Psoas muscle (tissue), 8 donors: Measurements from ENCODE around the gene OR52E8. TPM values are rescaled to one million over a fixed set of nuclear protein-coding genes. Genes with fewer than 3 reads are reported as not detected.
A peak's percentile ranks its signal among the peaks of the same experiment; 100 is the strongest.

Experiments
- ATAC-seq, 4 donors: fragments of 200-7000 bp; cut with Tn5 transposase; one replicate each; pipeline ENCODE4 v1.9.1; 2020; ENCODE audit warnings: moderate library complexity in 3 of 4, mild to moderate bottlenecking in 2 of 4
- DNase-seq, 2 donors: peaks; one replicate each; pipeline ENCODE4 v3.0.0-alpha.2; 2020
- H3K27ac ChIP-seq: fragments of 200-600 bp; one replicate; pipeline ENCODE4 v1.8.0; 2022
- H3K27me3 ChIP-seq, 3 donors: fragments of 200-600 bp in 1 of 3; one replicate each; pipeline versions ENCODE4 v1.6.1 to v1.8.0; 2013 to 2022; ENCODE audit warnings: low read length in 2 of 3, mild to moderate bottlenecking in 2 of 3, moderate library complexity in 1 of 3; ENCODE audit not compliant: insufficient read depth in 3 of 3
- H3K36me3 ChIP-seq, 2 donors: fragments of 200-600 bp in 1 of 2; one replicate each; pipeline versions ENCODE4 v1.6.1 to v1.8.0; 2013 to 2022; ENCODE audit warnings: low read depth in 1 of 2, mild to moderate bottlenecking in 1 of 2, moderate library complexity in 1 of 2; ENCODE audit not compliant: insufficient read depth in 1 of 2
- H3K4me1 ChIP-seq: fragments of 200-600 bp; one replicate; pipeline ENCODE4 v1.8.0; 2022
- H3K4me3 ChIP-seq: fragments of 200-600 bp; one replicate; pipeline ENCODE4 v1.8.0; 2022; ENCODE audit warnings: mild to moderate bottlenecking
- H3K9me3 ChIP-seq: fragments of 200-600 bp; one replicate; pipeline ENCODE4 v1.8.0; 2022
- CTCF ChIP-seq: fragments of 200-600 bp; IDR thresholded peaks from one replicate; pipeline ENCODE4 v1.8.0; 2022; ENCODE audit warnings: antibody characterized with exemption
- WGBS, 3 donors: extraction: QIAGEN DNeasy Blood & Tissue Kit; methylation state at CpG; one replicate each; pipeline versions ENCODE4 v1.1.6 to v1.1.7; 2013; 5-methylcytosine and 5-hydroxymethylcytosine counted together
- intact Hi-C, 2 donors: fragments of 100-400 bp; cut with DNase I; formaldehyde crosslinking; loops; one replicate each; pipeline versions ENCODE4 v1.11.0 to v1.14.2; 2022
- polyA plus RNA-seq, 3 donors: library from polyadenylated mRNA; stranded (reverse); fragments of 200-250 nt; gene quantifications; one replicate each; pipeline ENCODE4 v1.2.3, GENCODE V29; 2013
- total RNA-seq, 4 donors: library from RNA; stranded (reverse); fragmentation: NEBNext Ultra II Directional in 2 of 4; extraction: Animal tissue kit (Norgen Biotek cat#: 25700) in 2 of 4; gene quantifications; one replicate each; pipeline versions ENCODE4 v1.2.1 to v1.2.4, GENCODE V29; 2021 to 2023
- donor health status: healthy with polysubstance abuse.
- donor health status: DM: no; HTN: no; CAD: no; lungs with moderate emphysema.
- donor health status: Bipolar disorder and iron deficiency.
- donor health status: healthy.
- donor health status: DM: yes; HTN: yes; CAD: no.
- donor health status: DM: no; HTN: no; CAD: no.
- donor health status: DM: no; HTN: no; CAD: no.
- donor health status: DM: yes; HTN: yes; CAD: no.

The OR52E8 gene
- total and polyA plus RNA-seq, 7 donors = not detected

DNA sequence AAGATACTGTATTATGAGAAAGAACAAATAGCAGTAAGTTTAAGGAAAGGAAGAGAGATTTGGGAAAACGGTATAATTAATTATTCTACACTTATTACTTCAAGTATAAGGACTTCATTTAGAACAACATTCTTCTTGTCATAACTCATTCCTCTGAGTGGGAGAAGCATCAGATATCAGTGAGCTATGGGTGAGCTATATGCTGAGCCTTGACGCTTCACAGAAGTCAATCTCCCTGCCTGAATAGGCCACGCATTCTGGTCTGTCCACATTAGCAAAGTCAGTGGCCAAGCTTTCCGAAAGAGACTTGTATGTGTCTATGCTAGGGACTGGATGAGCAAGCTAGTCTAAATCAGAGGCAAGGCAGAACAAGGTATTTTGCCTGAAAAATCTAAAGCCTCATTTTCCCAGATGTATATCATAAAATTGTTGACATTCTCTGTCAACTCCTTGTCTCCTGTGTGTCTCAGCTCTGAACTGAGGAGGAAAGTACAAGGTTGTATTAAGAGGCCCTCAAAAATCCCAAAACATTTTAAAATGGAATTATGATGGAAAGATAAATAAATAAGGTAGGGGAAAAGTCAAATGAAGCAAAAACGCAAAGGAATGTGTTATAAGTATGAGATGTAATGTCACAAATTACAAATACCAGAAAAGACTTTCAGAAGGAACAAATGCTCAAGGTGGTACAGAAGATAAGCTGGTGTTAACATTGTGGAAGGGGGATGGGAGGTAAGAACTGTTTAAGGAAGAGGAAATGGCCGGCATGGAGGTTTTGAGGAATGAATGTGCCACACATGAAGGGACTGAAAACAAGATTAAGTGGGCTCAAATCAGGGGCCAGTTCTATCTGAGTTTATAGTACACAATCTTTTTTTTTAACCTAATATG lies 47.3 kb downstream of the OR52E8 start:
- Histone ChIP-seq H3K4me1 (no peaks in the 10 kb centered on the region), H3K36me3 (no peaks in the 10 kb centered on the region), H3K9me3 (no peaks in the 10 kb centered on the region), H3K4me3 (no peak overlapping the region), H3K27me3 (no peaks in the 10 kb centered on the region), H3K27ac (no peak overlapping the region)
- intact Hi-C loops = loop anchor here (2.0 to 10.0 kb wide), 5 partner anchors 213 to 688 kb away; partner anchors contain the start of gene TRIM6 (in 1 of the 2)
- ATAC-seq = no peak
- TF ChIP-seq CTCF = no peak
- DNase-seq = no peak
- 74 to 79% (median 79%) methylated on average over 6 of the region's 6 CpGs for WGBS, 3 donors

DNA sequence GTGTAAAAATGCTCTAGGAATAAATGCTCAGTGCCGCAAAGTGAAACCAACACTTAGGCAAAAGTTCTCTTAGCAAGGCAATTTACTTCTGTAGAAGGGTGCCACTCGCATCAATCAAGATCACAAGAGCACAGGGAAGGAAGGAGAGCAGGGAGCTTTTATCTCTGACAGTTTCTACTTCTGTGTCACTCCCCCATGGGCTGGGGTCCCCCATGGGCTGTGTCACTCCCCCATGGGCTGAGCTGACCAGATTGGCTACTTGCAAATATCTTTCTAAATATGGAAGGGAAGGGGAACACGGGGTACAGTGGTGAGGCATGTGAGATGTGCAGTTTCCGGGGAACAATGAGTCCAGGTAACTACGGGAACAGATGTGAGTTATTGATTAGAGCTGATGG lies 48.4 kb downstream of the OR52E8 start:
- TF ChIP-seq CTCF = no peak
- no peak for ATAC-seq

GRCh38 chr11:5808500-5809121 lies 48.9 kb downstream of the OR52E8 start, which contains the start of gene OR52N2:
TSS of gene OR52N2 (plus strand) at chr11:5808924. CDS start at chr11:5820336, 11,412 bp downstream.
- H3K36me3 ChIP-seq = no peaks in the 10 kb centered on the region
- peak; percentile 64 for TF ChIP-seq CTCF
- intact Hi-C loops = loop anchor here (2.0 to 10.0 kb wide), 5 partner anchors 211 to 686 kb away; partner anchors contain the start of gene TRIM6 (in 1 of the 2)
- peak within 1 kb of the TSS; percentile 58 for H3K4me3 ChIP-seq
- no peaks in the 10 kb centered on the region for H3K4me1 ChIP-seq
- ATAC-seq = peak; percentile 67 to 88 (median 78)
- H3K27ac ChIP-seq = no peak within 1 kb of the TSS
- DNase-seq = peak; percentile 53 to 67
- H3K9me3 ChIP-seq = no peaks in the 10 kb centered on the region
- 7 to 9% (median 8%) methylated on average over 24 of the region's 24 CpGs for WGBS, 3 donors
- no peaks in the 10 kb centered on the region for H3K27me3 ChIP-seq

More for the DNA sequence above, 48.4 kb downstream of the OR52E8 start:
- H3K4me1 ChIP-seq = no peaks in the 10 kb centered on the region
- intact Hi-C loops = loop anchor here (2.0 to 10.0 kb wide), 5 partner anchors 212 to 687 kb away; partner anchors contain the start of gene TRIM6 (in 1 of the 2)
- peak overlapping the region; percentile 58 for H3K4me3 ChIP-seq
- no peaks in the 10 kb centered on the region for H3K27me3 ChIP-seq
- DNase-seq = no peak
- no peaks in the 10 kb centered on the region for H3K9me3 ChIP-seq
- WGBS, 3 donors = 47 to 55% (median 51%) methylated on average over 5 of the region's 5 CpGs
- no peak overlapping the region for H3K27ac ChIP-seq
- H3K36me3 ChIP-seq = no peaks in the 10 kb centered on the region

GRCh38 chr11:5807580-5807979 lies 49.9 kb downstream of the OR52E8 start:
- DNase-seq (no peak), ATAC-seq (no peak)
- no peaks in the 10 kb centered on the region for H3K9me3 ChIP-seq
- intact Hi-C loops = loop anchor here (5.0 to 10.0 kb wide), 4 partner anchors 210 to 685 kb away; partner anchors contain the start of gene TRIM6 (in 1 of the 2)
- no peaks in the 10 kb centered on the region for H3K4me1 ChIP-seq
- H3K4me3 ChIP-seq = no peak overlapping the region
- no peaks in the 10 kb centered on the region for H3K27me3 ChIP-seq
- H3K27ac ChIP-seq = no peak overlapping the region
- TF ChIP-seq CTCF = no peak
- whole genome bisulfite sequencing, 3 donors = 59 to 63% (median 61%) methylated on average over 10 of the region's 10 CpGs
- no peaks in the 10 kb centered on the region for H3K36me3 ChIP-seq

Other genes with a start within 250 kb of the OR52E8 start
- 1 to 10 TPM in 1 of 4 donors, under 1 TPM in 3; 0.48 to 1.3 (median 0.89) TPM for gene TRIM34, start 232.7 kb downstream of the OR52E8 start, total RNA-seq
- gene TRIM34, start 232.7 kb downstream of the OR52E8 start, polyA plus RNA-seq = under 1 TPM; 0.55 to 0.79 (median 0.67) TPM
- 1 to 10 TPM; 1.1 to 6.3 (median 3.0) TPM for gene TRIM5, start 172.6 kb downstream of the OR52E8 start, total RNA-seq
- gene TRIM5, start 172.6 kb downstream of the OR52E8 start, polyA plus RNA-seq = 1 to 10 TPM in 2 of 3 donors, under 1 TPM in 1; 0.98 to 2.6 (median 1.6) TPM
- gene TRIM22, start 167.9 kb downstream of the OR52E8 start, total RNA-seq = 10 to 100 TPM in 1 of 4 donors, 1 to 10 TPM in 3; 6.2 to 12.4 (median 7.9) TPM
- gene TRIM22, start 167.9 kb downstream of the OR52E8 start, polyA plus RNA-seq = 1 to 10 TPM; 5.1 to 5.6 (median 5.5) TPM
- gene OR56B1, start 121.2 kb downstream of the OR52E8 start, total RNA-seq = not detected
- not detected for gene OR56B1, start 121.2 kb downstream of the OR52E8 start, polyA plus RNA-seq
- not detected for gene OR52N4, start 103.4 kb downstream of the OR52E8 start, total RNA-seq
- not detected for gene OR52N4, start 103.4 kb downstream of the OR52E8 start, polyA plus RNA-seq
- not detected for gene OR52N5, start 74.3 kb downstream of the OR52E8 start, total RNA-seq
- not detected for gene OR52N5, start 74.3 kb downstream of the OR52E8 start, polyA plus RNA-seq
- not detected for gene OR52N1, start 66.4 kb downstream of the OR52E8 start, total RNA-seq
- gene OR52N1, start 66.4 kb downstream of the OR52E8 start, polyA plus RNA-seq = not detected
- gene OR52N2, start 48.8 kb downstream of the OR52E8 start, total RNA-seq = not detected
- not detected for gene OR52N2, start 48.8 kb downstream of the OR52E8 start, polyA plus RNA-seq
- gene OR52E6, start 15.8 kb downstream of the OR52E8 start, total RNA-seq = not detected
- not detected for gene OR52E6, start 15.8 kb downstream of the OR52E8 start, polyA plus RNA-seq
- gene OR52E4, start 22.9 kb upstream of the OR52E8 start, total RNA-seq = not detected
- gene OR52E4, start 22.9 kb upstream of the OR52E8 start, polyA plus RNA-seq = not detected
- not detected for gene OR52E5, start 35.5 kb upstream of the OR52E8 start, total RNA-seq
- not detected for gene OR52E5, start 35.5 kb upstream of the OR52E8 start, polyA plus RNA-seq
- not detected for gene OR56A3, start 84.6 kb upstream of the OR52E8 start, total RNA-seq
- not detected for gene OR56A3, start 84.6 kb upstream of the OR52E8 start, polyA plus RNA-seq
- not detected for gene OR56A5, start 110.8 kb upstream of the OR52E8 start, total RNA-seq
- not detected for gene OR56A5, start 110.8 kb upstream of the OR52E8 start, polyA plus RNA-seq
- gene OR52L1, start 129.3 kb upstream of the OR52E8 start, total RNA-seq = not detected
- gene OR52L1, start 129.3 kb upstream of the OR52E8 start, polyA plus RNA-seq = not detected
- gene OR56A4, start 149.3 kb upstream of the OR52E8 start, total RNA-seq = not detected
- gene OR56A4, start 149.3 kb upstream of the OR52E8 start, polyA plus RNA-seq = not detected
- not detected for gene OR56A1, start 173.1 kb upstream of the OR52E8 start, total RNA-seq
- gene OR56A1, start 173.1 kb upstream of the OR52E8 start, polyA plus RNA-seq = not detected
- not detected for gene OR56B4, start 250.0 kb upstream of the OR52E8 start, total RNA-seq
- not detected for gene OR56B4, start 250.0 kb upstream of the OR52E8 start, polyA plus RNA-seq